ENCODE measurements around the gene SLC35F2.
A peak's percentile ranks its signal among the peaks of the same experiment; 100 is the strongest.

SLC35F2 gene

GRCh38 chr11:107830915-107831540, 27.6 kb downstream of the SLC35F2 start:
- TF ChIP-seq CTCF (IDR thresholded peaks at IDR 0.05; ENCODE audit: unreplicated experiment in 3 of 3), result no peak
- peaks cover 3% of the 10 kb centered on the region for H3K27me3 Mint-ChIP-seq (ENCODE audit: low read depth)
- H3K36me3 Mint-ChIP-seq (ENCODE audit: low read depth), result no peaks in the 10 kb centered on the region
- H3K4me1 Mint-ChIP-seq, result no peaks in the 10 kb centered on the region
- H3K4me3 Mint-ChIP-seq, result no peak overlapping the region
- no peak overlapping the region for H3K27ac Mint-ChIP-seq
- H3K9me3 Mint-ChIP-seq, result no peaks in the 10 kb centered on the region

GRCh38 chr11:107827041-107827440, 31.5 kb downstream of the SLC35F2 start:
- H3K36me3 Mint-ChIP-seq (ENCODE audit: low read depth), result no peaks in the 10 kb centered on the region
- H3K27me3 Mint-ChIP-seq (ENCODE audit: low read depth), result no peaks in the 10 kb centered on the region
- no peaks in the 10 kb centered on the region for H3K9me3 Mint-ChIP-seq
- no peaks in the 10 kb centered on the region for H3K4me1 Mint-ChIP-seq
- TF ChIP-seq CTCF (IDR thresholded peaks at IDR 0.05; ENCODE audit: unreplicated experiment in 3 of 3), result no peak
- no peak overlapping the region for H3K4me3 Mint-ChIP-seq
- H3K27ac Mint-ChIP-seq, result no peak overlapping the region

GRCh38 chr11:107825875-107826274, 32.7 kb downstream of the SLC35F2 start:
- H3K27me3 Mint-ChIP-seq (ENCODE audit: low read depth), result no peaks in the 10 kb centered on the region
- H3K4me1 Mint-ChIP-seq, result no peaks in the 10 kb centered on the region
- no peaks in the 10 kb centered on the region for H3K36me3 Mint-ChIP-seq (ENCODE audit: low read depth)
- no peak overlapping the region for H3K4me3 Mint-ChIP-seq
- no peaks in the 10 kb centered on the region for H3K9me3 Mint-ChIP-seq
- no peak overlapping the region for H3K27ac Mint-ChIP-seq
- no peak for TF ChIP-seq CTCF (IDR thresholded peaks at IDR 0.05; ENCODE audit: unreplicated experiment in 3 of 3)

GRCh38 chr11:107824668-107825369, 33.8 kb downstream of the SLC35F2 start:
- Mint-ChIP-seq H3K4me3 (no peak overlapping the region), H3K27me3 (ENCODE audit: low read depth) (no peaks in the 10 kb centered on the region), H3K4me1 (no peaks in the 10 kb centered on the region), H3K9me3 (no peaks in the 10 kb centered on the region), H3K27ac (no peak overlapping the region), H3K36me3 (ENCODE audit: low read depth) (no peaks in the 10 kb centered on the region)
- TF ChIP-seq CTCF (IDR thresholded peaks at IDR 0.05; ENCODE audit: unreplicated experiment in 3 of 3), result no peak

GRCh38 chr11:107821199-107821927, 37.2 kb downstream of the SLC35F2 start:
- Mint-ChIP-seq H3K4me3 (no peak overlapping the region), H3K36me3 (ENCODE audit: low read depth) (no peaks in the 10 kb centered on the region), H3K27ac (peak overlapping the region in 2 of 3 experiments; percentile 3 to 20), H3K4me1 (no peaks in the 10 kb centered on the region), H3K27me3 (ENCODE audit: low read depth) (no peaks in the 10 kb centered on the region), H3K9me3 (no peaks in the 10 kb centered on the region)
- no peak for TF ChIP-seq CTCF (IDR thresholded peaks at IDR 0.05; ENCODE audit: unreplicated experiment in 3 of 3)
